Motor neuron (in vitro differentiated cells): ENCODE results near the gene SPTLC3. TPM values are rescaled to one million over a fixed set of nuclear protein-coding genes. Genes with fewer than 3 reads are reported as not detected.

Experiments used
- ATAC-seq, 8 experiments: fragments of 200-7000 bp; cut with Tn5 transposase; replicated peaks in 6 of 8; 2 replicates each; pipeline ENCODE4 v1.8.0; 2021; ENCODE audit warnings: mild to moderate bottlenecking in 8 of 8, moderate library complexity in 8 of 8
- H3K27ac ChIP-seq, 2 donors: fragments of 250-450 bp; sonication (Bioruptor Pico); 2 replicates each; pipeline ENCODE4 v1.9.0; 2021; ENCODE audit warnings: antibody characterized with exemption in 2 of 2, mild to moderate bottlenecking in 2 of 2, moderate library complexity in 1 of 2
- H3K4me1 ChIP-seq, 2 donors: fragments of 250-450 bp; sonication (Bioruptor Pico); replicated peaks in 1 of 2; 2 replicates each; pipeline ENCODE4 v1.6.1; 2021; ENCODE audit warnings: antibody characterized with exemption in 2 of 2, mild to moderate bottlenecking in 2 of 2, moderate library complexity in 1 of 2
- H3K4me3 ChIP-seq, 5 donors: fragments of 250-450 bp; sonication (Bioruptor Pico); 2 replicates each; pipeline ENCODE4 v1.9.0; 2021; ENCODE audit warnings: antibody characterized with exemption in 5 of 5, mild to moderate bottlenecking in 5 of 5, moderate library complexity in 4 of 5
- WGBS, 10 experiments: fragments of 450-650 bp; shearing (Covaris generic); methylation state at CpG; one replicate each; pipeline ENCODE4 v1.0.0; 2022; 5-methylcytosine and 5-hydroxymethylcytosine counted together
- in situ Hi-C, 9 experiments: fragments of 400-800 bp; cut with MboI; loops; one replicate each; pipeline ENCODE4 v1.15.0; 2021; ENCODE audit warnings: low sequenced_read_pairs in 9 of 9, low pct_unique_long_range_greater_than_20kb in 2 of 9; ENCODE audit not compliant: unreplicated experiment in 9 of 9
- total RNA-seq, 8 experiments: library from RNA; unstranded; fragments of 300-600 nt; gene quantifications; 2 replicates each; pipeline versions ENCODE4 v1.2.3 to v1.2.4, GENCODE V29; 2022

The SPTLC3 gene
- total RNA-seq, 8 experiments from 2014 or later: 0.04 to 4.8 (median 0.78) TPM

DNA sequence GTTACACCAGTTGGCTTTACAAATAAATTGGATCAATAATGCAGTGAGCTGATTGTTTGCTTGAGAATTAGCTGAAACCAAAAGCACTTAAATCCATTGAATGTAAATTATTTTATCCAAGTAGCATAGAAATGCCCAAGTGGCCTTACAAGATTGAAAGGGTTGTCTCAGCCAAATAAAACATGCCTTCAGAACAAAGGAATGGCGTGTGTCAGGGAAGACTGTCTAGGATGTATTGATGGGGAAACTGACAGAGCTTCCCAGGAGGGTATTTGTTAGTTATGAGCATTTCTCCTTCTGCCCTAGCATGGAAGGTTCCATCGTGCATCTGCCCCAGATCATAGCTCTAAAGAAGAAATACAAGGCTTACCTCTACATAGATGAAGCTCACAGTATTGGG lies 108.4 kb downstream of the SPTLC3 start:
- ATAC-seq: no peak
- Histone ChIP-seq H3K4me1 (peaks cover 0 to 2% of the 10 kb centered on the region in 2 donors), H3K4me3 (no peak overlapping the region), H3K27ac (no peak overlapping the region)
- WGBS, 10 experiments: 0 to 100% (median 68%) methylated on average over 1 to 2 of the region's 2 CpGs; no CpG with 5 or more reads in 2 of the 10 experiments
- in situ Hi-C loops: loop anchor here in 4 of 9 experiments (5.0 to 25.0 kb wide), 5 partner anchors 140 to 670 kb away; partner anchors contain the start of genes ESF1 (in 1 of the 4) and NDUFAF5 (in 1 of the 4)

DNA sequence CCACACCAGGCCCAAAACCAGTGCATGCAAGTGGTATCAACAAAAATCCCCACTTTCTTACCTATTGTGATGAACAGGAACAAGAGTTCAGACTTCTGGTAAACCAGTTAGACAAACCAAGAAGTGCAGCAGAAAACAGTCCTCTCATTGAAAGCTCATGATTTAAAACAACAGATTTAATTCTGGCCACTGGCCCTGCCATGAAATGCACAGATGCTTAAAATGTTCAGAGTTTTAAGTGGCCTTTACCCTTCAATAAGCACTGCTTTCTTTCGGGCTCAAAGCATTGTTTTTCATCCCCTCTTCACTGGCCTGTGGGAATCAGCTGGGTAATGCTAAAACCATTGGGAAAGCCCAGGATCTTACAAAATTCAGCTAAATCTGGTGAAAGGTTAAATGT lies 109.9 kb downstream of the SPTLC3 start:
- ATAC-seq: no peak
- 71 to 80% methylated on average over 1 of the region's 1 CpG; no CpG with 5 or more reads in 8 of the 10 experiments for WGBS, 10 experiments
- Histone ChIP-seq H3K27ac (no peak overlapping the region), H3K4me3 (no peak overlapping the region), H3K4me1 (peaks cover 0 to 2% of the 10 kb centered on the region in 2 donors)
- in situ Hi-C loops: loop anchor here in 4 of 9 experiments (5.0 to 25.0 kb wide), 5 partner anchors 139 to 669 kb away; partner anchors contain the start of genes ESF1 (in 1 of the 4) and NDUFAF5 (in 1 of the 4)

DNA sequence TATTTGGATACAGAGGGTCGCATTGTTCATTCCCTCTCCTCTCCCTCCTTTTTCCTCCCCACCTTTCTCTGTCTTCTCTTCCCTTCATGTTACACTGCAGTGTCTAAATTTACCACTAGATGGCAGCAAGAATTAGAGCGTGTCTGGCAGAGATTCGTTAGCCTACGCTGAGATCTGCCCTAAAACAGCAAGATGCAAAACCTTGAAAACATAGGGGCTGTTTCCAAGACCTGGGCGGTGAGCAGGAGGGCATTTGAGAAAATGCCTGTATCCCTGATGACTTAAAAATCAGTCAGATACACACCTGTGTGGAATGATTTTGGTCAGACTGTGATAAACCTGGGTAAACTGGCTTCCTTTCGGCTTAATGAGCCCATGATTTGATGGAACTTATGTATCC lies 110.8 kb downstream of the SPTLC3 start:
- no peak overlapping the region for H3K27ac ChIP-seq
- WGBS, 10 experiments: 13 to 59% (median 21%) methylated on average over 1 to 6 of the region's 6 CpGs
- ATAC-seq: peak; percentile 61 to 97 (median 79)
- H3K4me3 ChIP-seq: no peak overlapping the region
- peaks cover 0 to 2% of the 10 kb centered on the region in 2 donors for H3K4me1 ChIP-seq
- in situ Hi-C loops: loop anchor here in 4 of 9 experiments (5.0 to 25.0 kb wide), 5 partner anchors 138 to 668 kb away; partner anchors contain the start of genes ESF1 (in 1 of the 4) and NDUFAF5 (in 1 of the 4)

DNA sequence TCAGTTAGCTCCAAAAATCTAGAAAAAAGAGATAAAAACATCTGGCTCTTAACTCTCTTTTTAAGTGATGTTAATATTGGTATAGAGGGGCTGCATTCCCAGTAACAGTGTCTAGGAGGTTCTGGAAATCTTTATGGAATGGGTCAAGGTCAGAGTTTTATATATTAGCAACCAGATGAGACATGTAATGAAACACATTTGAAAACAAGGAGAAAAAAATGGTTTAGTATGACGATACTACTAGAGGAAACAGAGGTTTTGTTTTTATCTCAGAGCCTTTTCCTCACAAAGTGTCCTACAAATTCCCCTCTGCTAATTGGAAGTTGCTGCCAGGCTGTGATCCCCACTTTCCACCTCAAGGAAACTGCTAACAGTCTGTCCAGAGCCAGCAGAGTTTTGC lies 111.7 kb downstream of the SPTLC3 start:
- ATAC-seq: no peak
- H3K4me3 ChIP-seq: no peak overlapping the region
- in situ Hi-C loops: loop anchor here in 3 of 9 experiments (25.0 kb wide), 4 partner anchors 142 to 667 kb away; partner anchors contain the start of genes ESF1 (in 1 of the 3) and NDUFAF5 (in 1 of the 3)
- WGBS, 10 experiments: 30 to 100% (median 70%) methylated on average over 1 of the region's 1 CpG; no CpG with 5 or more reads in 2 of the 10 experiments
- peaks cover 0 to 2% of the 10 kb centered on the region in 2 donors for H3K4me1 ChIP-seq
- no peak overlapping the region for H3K27ac ChIP-seq

DNA sequence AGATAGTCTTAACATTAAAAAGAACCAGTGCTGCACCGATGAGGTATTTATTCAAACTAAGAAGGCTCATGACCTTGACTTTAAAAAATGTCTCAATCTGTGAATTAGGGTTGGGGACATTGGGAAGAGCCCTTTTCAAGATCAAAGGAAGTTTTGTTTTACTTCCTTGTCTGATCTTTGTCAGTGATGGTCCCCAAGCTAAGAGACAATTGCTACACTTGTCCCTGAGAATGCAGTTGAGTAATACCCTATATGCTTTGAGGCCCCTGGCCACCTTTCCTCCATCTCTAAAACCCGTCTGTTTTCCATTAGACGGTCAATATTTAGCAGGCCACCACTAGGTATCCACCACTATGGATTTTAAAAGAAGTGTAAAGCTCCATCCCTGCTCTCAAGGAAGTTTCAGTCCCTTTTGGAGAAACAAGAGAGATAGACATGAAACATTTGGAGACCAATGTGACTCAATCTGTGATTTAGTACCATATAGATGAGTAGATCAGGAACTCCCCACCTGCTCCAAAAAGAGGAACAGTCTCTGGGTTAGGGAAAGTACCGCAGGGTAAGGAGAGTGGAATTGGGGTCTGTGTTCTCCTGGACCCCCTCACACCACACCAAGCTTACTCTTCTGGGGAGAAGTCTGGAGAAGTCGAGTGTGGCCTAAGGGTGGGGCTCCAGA lies 113.2 kb downstream of the SPTLC3 start:
- H3K4me1 ChIP-seq: peaks cover 0 to 2% of the 10 kb centered on the region in 2 donors
- H3K27ac ChIP-seq: no peak overlapping the region
- H3K4me3 ChIP-seq: no peak overlapping the region
- 85 to 100% (median 95%) methylated on average over 1 to 5 of the region's 5 CpGs; no CpG with 5 or more reads in 2 of the 10 experiments for WGBS, 10 experiments
- ATAC-seq: no peak
- in situ Hi-C loops: loop anchor here in 3 of 9 experiments (25.0 kb wide), 4 partner anchors 140 to 665 kb away; partner anchors contain the start of genes ESF1 (in 1 of the 3) and NDUFAF5 (in 1 of the 3)

DNA sequence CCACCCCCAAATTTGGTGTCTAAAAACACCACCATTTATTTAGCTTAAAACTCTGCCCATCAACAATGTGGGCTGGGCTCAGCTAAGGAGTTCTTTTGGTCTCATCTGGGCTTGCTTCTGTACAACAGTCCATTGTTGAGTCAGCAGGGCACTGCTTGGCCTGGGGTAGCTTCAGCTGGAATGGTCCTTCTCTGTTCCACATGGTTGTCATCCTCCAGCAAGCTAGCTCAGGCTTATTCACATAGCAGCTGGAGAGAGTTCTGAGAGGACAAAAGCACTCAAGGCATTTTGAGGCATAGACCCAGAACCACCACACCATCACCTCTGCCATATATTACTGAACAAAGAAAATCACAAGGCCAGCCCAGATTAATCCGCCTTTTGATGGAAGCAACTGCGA lies 116.7 kb downstream of the SPTLC3 start:
- in situ Hi-C loops: loop anchor here in 3 of 9 experiments (25.0 kb wide), 2 partner anchors 137 to 412 kb away; no protein-coding TSS in a partner anchor
- 50 to 100% (median 81%) methylated on average over 1 to 2 of the region's 2 CpGs; no CpG with 5 or more reads in 4 of the 10 experiments for WGBS, 10 experiments
- Histone ChIP-seq H3K4me1 (peaks cover 0 to 7% of the 10 kb centered on the region in 2 donors), H3K4me3 (no peak overlapping the region), H3K27ac (no peak overlapping the region)
- ATAC-seq: no peak

- 80 to 100% (median 100%) methylated on average over 1 of the region's 1 CpG; no CpG with 5 or more reads in 2 of the 10 experiments for WGBS, 10 experiments
- H3K27ac ChIP-seq: no peak overlapping the region
- H3K4me3 ChIP-seq: no peak overlapping the region
- in situ Hi-C loops: loop anchor here in 3 of 9 experiments (25.0 kb wide), 2 partner anchors 134 to 409 kb away; no protein-coding TSS in a partner anchor
- no peak for ATAC-seq
- H3K4me1 ChIP-seq: peaks cover 0 to 7% of the 10 kb centered on the region in 2 donors
These were observed 119.4 kb downstream of the SPTLC3 start for GRCh38 chr20:13128173-13128572.

DNA sequence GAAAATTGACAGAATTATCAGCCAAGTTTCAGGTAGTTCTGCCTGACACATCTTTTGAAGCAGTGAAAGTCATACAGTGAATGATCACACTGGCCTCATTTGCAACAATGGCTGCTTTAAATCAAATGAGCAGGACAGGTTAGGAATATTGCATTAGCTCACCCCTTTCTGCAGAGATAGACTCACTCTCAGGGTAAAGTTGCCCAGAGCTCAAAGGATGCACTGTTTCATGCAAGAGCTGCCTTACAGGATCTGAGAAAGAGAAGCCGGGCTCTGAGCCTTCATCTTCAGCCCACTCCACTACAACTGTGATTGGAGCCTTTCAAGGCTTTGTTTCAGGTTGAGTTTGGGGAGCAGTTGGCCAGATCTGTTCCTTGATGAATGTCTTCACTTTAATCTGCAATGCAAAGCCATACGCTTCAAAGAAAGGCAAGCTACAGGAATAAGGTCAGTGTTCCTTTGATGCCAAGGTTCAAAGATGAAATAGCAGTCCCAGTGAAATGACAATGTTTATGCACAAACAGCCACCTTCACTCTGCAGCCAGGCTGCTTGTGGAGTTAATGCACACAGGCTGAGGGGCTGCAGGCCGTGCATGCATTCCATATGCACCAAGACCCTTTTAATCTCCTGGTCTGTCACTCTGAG lies 121.4 kb downstream of the SPTLC3 start:
- no peak overlapping the region for H3K27ac ChIP-seq
- in situ Hi-C loops: loop anchor here in 3 of 9 experiments (25.0 kb wide), 2 partner anchors 132 to 407 kb away; no protein-coding TSS in a partner anchor
- WGBS, 10 experiments: 29 to 79% (median 43%) methylated on average over 1 to 3 of the region's 3 CpGs; no CpG with 5 or more reads in 4 of the 10 experiments
- peak in 4 of 8 experiments; percentile 48 to 77 (median 69) for ATAC-seq
- H3K4me3 ChIP-seq: no peak overlapping the region
- H3K4me1 ChIP-seq: peaks cover 0 to 7% of the 10 kb centered on the region in 2 donors

DNA sequence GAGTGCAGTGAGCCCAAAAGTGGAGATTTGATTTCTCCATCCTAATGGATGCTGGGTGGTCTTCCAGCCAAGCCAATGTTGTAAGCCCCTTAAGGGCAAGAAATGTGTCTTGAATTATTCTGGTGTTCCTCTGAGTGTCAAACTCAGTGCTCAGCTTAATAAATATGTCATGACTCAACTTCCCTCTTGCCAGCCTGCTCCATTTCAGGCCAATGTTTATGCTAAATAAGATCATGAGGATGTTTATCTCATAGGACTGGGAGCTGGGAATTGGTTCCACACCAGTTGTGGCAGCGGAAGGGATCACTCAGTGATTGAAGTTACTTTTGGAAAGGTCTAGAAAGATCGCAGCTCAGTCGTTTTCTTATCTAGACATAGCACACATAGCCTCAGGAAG lies 121.9 kb downstream of the SPTLC3 start:
- whole genome bisulfite sequencing, 10 experiments: 61 to 100% (median 90%) methylated on average over 1 to 3 of the region's 3 CpGs; no CpG with 5 or more reads in 3 of the 10 experiments
- no peak overlapping the region for H3K4me3 ChIP-seq
- in situ Hi-C loops: loop anchor here in 3 of 9 experiments (25.0 kb wide), 2 partner anchors 132 to 407 kb away; no protein-coding TSS in a partner anchor
- ATAC-seq: no peak
- peaks cover 0 to 7% of the 10 kb centered on the region in 2 donors for H3K4me1 ChIP-seq
- H3K27ac ChIP-seq: no peak overlapping the region

GRCh38 chr20:13131688-13132087 lies 122.9 kb downstream of the SPTLC3 start:
- 35 to 100% (median 80%) methylated on average over 1 to 3 of the region's 3 CpGs; no CpG with 5 or more reads in 1 of the 10 experiments for WGBS, 10 experiments
- ATAC-seq: no peak
- no peak overlapping the region for H3K4me3 ChIP-seq
- peaks cover 0 to 7% of the 10 kb centered on the region in 2 donors for H3K4me1 ChIP-seq
- H3K27ac ChIP-seq: no peak overlapping the region
- in situ Hi-C loops: loop anchor here in 3 of 9 experiments (25.0 kb wide), 2 partner anchors 131 to 406 kb away; no protein-coding TSS in a partner anchor

DNA sequence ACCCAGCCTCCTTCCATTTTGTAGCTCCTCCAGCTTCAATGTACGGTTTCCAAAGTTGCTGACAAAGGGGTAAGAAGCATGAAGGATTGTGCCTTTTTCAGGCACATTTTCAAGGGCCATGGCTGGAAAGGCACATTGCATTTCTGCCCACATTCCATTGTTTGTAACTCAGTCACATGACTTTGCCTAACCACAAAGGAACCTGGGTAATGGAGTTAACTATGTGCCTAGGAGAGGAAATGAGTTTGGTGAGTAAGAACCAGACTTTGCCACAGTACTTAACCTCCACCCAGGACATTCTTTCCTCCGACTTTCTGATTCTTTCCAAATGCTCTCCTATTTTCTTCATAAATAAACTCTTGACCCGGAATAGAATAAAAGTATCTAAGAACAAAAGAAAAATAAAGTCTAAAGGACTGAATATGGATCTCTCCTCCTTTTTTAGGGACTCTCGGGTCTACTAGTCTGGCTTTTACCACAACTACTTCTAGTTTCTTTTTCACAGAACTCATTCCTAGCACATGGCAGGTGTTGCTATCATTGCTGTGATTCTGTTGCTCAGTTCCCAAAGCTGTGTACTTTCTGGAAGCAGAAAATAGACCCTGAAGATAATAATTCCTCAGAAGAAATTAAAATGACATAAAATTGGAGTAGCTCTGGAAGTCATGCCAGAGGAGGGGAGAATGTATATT lies 130.8 kb downstream of the SPTLC3 start:
- Histone ChIP-seq H3K4me1 (no peaks in the 10 kb centered on the region), H3K4me3 (no peak overlapping the region), H3K27ac (no peak overlapping the region)
- no peak for ATAC-seq
- 21 to 100% (median 89%) methylated on average over 1 to 4 of the region's 4 CpGs for WGBS, 10 experiments
- in situ Hi-C loops: loop anchor here in 3 of 9 experiments (25.0 kb wide), 2 partner anchors 123 to 398 kb away; no protein-coding TSS in a partner anchor

GRCh38 chr20:13140201-13140600 lies 131.4 kb downstream of the SPTLC3 start:
- WGBS, 10 experiments: 42 to 100% (median 83%) methylated on average over 1 to 3 of the region's 3 CpGs; no CpG with 5 or more reads in 1 of the 10 experiments
- Histone ChIP-seq H3K27ac (no peak overlapping the region), H3K4me3 (no peak overlapping the region), H3K4me1 (no peaks in the 10 kb centered on the region)
- no peak for ATAC-seq
- in situ Hi-C loops: loop anchor here in 3 of 9 experiments (25.0 kb wide), 2 partner anchors 122 to 397 kb away; no protein-coding TSS in a partner anchor
